GM18519 (cell line): Measurements from ENCODE around the gene CMKLR1.

ENCODE experiments used
- ATAC-seq: cut with Tn5 transposase; IDR thresholded peaks from one replicate; pipeline ENCODE4 v1.9.1; 2021; ENCODE audit warnings: mild to moderate bottlenecking, moderate library complexity; ENCODE audit not compliant: unreplicated experiment, low FRiP score

Gene CMKLR1

DNA sequence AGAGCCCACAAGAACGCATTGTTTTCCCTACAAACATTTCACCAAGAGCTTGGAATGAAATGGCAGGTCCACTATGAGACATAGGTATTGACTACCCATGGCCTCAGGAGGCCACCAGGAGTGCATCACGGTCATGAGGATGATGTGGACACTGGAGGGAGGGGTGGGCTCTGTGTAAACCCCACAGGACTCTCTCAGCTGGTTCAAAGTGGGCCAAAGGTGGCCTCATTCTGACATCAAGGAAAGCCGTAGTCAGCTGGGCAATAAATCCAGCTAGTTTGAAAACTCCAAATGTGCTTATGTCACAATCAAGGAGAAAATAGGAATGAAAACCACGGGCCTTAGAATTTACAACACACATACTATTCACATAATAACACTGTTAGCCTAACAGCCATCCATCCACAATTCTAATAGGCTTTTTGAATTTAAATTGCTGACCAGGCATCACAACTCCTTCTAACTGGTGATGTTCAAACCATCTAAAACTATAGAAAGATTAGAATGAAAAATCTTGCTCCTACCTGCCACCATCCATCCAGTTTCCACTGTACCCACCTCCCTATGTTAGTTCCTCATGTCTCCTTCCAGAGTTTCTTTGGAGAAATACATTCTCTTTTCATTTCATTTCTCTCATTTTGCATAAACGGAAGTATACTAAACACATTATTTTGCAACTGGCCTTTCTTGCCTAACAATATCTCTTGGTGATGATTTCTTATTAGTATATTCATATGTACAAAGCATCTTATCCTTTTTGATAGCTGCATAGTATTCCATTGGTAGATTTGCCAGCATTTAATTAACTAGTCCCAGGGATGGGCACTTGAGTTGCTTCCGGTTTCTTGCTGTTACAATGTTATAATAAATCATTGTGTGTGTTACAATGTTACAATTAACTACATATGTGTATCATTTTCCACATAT is 21.5 kb downstream of the CMKLR1 start:
- ATAC-seq = no peak

DNA sequence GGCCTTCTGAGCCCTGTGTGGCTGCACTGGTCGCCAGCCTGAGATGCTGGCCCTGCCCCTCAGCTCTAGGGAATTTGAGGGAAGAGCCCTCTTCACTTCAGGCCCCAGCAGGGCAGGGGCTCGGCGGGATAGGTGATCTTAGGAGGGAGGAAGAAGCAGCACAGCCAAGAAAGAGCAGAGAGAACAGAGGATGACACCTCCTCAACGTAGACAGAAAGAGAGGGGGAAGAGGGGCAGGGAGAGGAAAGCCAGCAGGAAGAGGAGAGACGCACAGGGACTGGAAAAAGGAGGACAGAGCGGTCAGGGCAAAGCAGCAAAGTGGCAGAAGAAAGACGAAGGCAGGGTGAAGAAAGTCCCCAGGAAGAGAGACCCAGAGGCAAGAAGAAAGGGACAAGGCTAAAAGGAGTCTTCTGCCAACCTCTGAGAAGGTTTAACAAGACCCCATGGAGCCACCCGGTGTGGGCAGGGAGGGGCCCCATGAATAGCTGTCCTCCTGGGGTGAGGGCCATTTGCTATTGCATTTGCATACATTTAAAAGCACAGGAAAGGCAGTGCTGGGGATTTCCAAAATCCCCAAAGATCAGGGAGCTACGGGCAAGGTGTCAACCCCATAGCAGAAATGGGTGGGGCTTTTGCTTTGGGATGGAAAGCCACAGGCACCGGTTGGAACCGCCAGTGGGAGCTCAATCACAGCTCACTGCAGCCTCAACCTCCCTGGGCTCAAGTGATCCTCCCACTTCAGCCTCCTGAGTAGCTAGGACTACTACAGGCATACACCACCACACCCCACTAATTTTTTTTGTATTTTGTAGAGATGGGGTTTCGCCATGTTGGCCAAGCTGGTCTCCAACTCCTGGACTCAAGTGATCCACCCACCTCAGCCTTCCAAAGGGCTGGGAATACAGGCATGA is 22.7 kb downstream of the CMKLR1 start:
- ATAC-seq = no peak

DNA sequence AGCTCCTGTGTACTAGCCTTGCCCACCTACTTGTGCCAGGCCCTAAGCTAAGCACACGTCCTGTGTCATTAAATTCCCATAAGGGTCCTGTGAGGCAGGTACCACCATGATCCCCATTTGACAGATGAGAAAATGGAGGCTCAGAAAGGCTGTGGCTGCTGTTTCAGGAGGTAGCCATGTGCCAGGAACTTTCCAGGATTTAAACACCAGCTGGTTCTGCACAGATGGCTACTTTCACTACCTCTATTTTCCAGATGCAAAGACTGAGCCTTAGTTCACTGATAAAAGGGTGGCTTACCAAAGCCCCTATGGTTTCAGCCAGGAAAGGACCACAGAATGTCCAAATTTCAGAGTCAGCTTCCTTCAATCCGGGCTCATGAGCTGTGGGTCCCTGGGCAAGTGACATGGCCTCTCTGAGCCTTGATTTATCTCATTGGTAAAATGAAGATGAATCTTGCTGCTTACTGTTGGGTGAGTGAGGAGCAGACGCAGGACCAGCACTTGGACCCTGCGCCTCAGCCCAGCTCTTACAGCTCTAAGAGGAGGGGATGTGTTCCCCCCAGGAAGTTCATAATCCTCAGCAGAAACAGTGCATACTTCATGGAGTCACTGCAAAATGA is 23.5 kb downstream of the CMKLR1 start:
- no peak for ATAC-seq

DNA sequence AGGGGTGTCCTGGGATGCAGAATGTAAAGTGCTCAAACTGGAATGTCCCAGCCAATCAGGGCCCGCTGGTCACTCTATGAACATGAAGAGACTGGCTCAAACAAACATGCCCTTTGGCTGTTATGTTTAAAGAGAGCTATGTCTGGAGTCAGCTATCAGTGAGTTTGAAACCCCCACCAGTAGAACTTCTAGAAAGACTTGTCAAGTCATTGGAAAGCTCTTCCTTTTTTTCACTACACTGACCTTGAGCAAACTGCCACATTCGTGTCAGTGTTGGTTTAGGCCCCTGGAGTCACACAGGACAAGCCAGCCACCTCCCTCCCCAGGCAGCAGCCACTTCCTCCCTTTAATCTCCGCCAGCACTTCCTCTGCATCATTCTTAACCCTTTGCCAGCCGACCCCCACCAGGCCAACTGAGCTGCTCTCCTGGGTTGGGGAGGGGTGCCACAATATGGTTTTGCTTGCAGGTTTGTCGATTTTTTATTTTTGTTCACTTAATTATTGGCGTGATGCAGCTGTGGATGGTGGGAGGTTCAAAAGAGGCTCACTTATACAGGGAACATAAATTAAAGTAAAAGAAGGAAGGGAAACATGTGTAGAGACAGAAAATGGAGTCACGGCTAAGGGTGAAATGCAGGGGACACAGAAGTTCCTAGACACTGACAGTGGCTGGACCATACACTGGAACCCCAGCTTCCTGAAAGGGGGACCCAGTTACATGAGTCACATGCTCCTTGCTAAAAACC is 25.3 kb downstream of the CMKLR1 start:
- ATAC-seq = no peak

DNA sequence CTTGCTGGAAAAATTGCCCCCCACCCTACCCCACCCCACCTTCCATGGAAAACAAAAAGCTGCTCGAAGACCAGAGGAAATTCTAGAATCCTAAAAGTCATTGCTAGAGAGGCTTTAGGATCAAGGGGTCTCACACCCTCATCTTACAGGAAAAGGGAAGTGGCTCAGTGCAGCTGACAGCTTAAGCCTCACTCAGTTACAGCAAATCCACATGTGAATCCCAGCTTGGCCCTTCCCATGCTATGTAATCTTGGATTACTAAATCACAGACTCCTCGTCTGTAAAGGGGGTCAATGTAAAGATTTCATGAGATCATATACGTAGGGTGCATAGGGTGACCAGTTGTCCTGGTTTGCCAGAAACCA is 25.9 kb downstream of the CMKLR1 start:
- no peak for ATAC-seq

- ATAC-seq = no peak
Observed at GRCh38 chr12:108312693-108313189, 26.4 kb downstream of the CMKLR1 start.

- ATAC-seq = no peak
Observed at GRCh38 chr12:108312073-108312659, 26.9 kb downstream of the CMKLR1 start.

DNA sequence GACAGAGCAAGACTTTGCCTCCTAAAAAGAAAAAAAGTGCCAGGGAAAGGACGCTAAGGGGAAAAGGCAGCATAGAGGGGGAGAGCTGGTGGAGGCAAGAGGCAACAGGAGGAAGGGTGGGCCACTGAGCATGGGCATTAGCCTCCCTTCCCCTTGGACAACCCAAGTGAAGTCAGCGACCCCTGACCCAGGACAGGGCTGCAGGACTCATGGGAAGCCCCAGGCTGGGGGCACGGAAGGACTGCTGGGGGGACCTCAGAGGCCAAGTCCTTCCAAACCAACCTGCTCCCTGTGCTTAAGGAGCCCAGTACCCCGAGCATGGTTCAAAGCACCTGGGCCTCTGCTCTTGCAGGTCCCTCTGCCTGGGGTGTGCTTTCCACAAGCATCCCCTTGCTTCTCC is 27.5 kb downstream of the CMKLR1 start:
- ATAC-seq = no peak

DNA sequence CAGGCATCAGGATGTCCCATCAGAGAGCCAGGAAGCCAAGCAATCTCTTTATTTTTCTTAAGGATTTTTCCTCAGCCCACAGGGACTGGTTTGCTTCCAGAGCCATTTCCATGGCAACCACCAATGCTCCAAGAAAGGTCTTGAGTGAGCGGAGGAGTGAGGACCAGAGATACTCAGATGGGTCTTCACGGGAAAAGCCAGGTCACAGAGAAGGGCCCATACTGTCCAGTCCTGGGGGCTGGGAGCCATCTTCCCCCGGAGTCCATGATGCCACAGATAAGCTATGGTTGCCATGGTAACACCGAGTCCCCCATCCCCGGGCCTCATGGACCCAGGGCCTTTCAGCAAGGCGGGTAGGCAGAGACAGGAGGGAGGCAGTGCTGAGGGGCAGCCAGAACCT is 28.6 kb downstream of the CMKLR1 start:
- no peak for ATAC-seq

DNA sequence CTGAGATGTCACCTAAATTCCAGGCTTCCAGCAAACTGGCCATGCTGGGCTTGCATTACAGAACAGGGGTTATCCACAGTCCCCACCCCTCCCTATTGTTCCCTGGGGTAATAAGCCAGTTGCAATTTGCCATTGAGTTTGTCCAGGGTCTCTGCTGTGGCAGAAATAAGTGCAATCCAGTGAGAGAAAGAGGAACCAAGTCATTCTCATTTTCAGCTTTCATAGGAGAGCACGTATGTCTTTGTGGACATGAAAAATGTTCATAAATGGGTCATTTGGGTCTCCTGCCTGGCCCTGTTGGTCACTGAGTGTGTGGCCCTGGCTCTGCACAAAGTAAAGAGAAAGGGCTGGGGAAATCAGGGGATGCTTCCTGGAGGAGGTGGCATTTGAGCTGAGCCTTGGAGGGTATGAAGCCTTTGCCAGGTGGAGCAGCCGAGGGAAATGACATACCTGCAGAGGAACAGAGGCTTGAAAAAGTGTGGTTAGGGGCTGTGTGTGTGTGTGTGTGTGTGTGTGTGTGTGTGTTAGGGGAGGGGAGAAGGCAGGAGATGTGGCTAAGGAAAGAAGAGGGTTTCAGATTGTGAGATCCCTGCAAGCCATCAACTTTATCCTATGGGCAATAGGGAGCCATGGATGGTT is 29.3 kb downstream of the CMKLR1 start:
- no peak for ATAC-seq

GRCh38 chr12:108308395-108309085 is 30.6 kb downstream of the CMKLR1 start:
- no peak for ATAC-seq

DNA sequence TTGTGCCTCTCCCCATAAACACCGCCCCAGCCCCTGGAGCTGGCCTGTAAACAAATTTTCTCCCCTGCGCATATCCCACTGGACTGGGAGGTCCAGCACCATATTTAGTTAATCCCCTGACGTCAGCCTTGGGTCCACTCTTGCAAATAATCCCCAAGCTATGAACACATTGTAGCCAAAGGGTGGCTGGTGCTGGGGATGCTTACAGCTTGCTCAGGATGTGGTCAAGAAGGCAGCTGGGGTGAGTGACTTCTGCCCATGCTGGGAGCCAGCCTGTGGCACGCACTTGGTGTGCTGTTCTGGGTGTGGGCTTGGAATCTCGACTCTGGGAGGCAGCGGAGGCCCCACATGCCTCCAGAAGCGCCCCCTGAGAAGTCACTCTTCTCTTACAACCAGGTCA is 32.1 kb downstream of the CMKLR1 start:
- ATAC-seq = no peak

DNA sequence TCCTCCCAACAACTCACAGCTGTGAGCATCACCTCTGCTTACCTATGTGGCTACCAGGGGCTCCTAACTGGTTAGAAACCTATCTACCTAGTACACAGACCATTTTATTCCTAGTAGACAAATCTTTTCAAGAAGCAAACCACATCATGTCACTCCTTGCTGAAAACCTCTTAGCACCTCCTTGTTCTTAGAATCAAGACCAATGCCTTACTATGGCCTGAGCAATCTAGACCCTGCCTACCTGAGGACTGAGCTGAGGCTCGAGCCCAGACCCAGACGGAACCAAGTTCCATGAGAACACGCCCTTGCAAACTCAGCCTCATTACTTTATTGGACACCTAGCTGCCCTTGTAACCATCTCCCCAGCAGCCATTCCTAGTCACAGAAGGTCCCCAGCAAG is 32.6 kb downstream of the CMKLR1 start:
- no peak for ATAC-seq

DNA sequence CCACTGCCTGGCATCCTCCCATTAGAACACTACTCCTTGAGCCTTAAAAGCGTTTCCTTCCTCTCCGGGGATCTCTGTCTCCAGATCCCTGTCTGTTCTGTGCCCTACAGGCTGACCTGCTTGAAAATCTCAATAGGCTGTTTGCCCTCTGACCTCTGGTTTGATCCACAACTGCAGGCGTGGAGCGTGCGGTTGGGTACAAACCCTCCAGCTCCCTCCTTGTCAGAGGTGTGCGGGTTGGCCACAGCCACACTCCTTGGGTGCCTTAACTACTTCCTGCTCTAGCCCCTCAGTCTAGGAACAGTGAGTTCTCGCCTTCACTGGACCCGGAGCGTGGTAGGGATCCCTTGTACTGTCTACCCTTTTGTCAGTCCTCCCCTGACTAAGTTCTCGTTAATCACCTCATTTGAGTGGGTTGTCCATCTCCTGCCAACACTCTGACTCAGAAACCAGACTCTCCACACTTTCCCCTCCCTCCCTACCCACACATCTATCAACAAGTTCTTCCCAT is 33.1 kb downstream of the CMKLR1 start:
- ATAC-seq = no peak

- no peak for ATAC-seq
Observed at GRCh38 chr12:108305520-108305919, 33.6 kb downstream of the CMKLR1 start.

DNA sequence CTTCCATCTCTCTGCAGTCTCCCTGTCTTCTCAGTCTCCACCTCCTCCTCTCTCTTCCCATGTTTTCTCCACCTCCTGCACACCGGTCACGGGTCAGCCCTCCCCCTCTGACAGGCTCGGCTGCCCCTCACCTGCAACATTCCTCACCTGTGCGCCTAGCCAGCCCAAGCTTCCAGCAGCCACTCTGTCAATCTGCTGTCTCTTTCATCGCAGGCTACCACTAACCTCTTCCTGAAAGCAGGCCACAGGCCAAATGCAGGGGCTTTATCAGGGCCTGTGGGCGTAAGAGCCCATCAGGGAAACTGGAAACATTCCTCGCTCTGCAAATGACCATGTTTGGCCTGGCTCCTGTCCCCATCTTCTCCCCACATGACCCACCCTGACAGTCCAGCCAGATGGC is 34.5 kb downstream of the CMKLR1 start:
- no peak for ATAC-seq

DNA sequence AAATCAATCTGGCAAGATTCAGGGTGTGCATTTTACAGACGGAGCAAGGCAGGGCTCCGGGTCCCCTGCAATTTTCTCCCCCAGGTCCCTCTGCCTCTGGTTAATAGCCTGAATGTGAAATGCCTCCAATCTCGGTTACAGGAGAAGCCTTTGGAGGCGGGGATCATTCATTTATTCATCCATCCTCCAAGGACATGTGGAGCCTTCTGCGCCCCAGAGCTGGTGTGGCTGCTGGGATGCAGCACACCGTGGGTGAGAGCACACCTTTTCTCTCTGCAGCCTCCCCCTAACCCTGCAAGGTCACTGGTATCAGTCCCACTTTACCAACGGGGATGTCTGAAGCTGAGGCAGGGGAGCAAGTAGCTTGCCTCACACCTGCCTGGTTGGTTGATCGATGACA is 35.4 kb downstream of the CMKLR1 start:
- no peak for ATAC-seq
